ENCODE measurements around the gene ABCB9. TPM values are rescaled to one million over a fixed set of nuclear protein-coding genes. Genes with fewer than 3 reads are reported as not detected.
"Not testable (repeated sequence)": the region's sequence is repeated elsewhere in the genome, so short reads cannot be mapped to it uniquely, and the experiment has no call there.

Gene ABCB9
- 1 to 10 TPM; 6.7 to 7.5 TPM for total RNA-seq
- 1 to 10 TPM; 2.7 to 2.9 TPM for polyA plus RNA-seq
- long read RNA-seq, donor 1, partial matches to known transcripts = 189 of 284 reads
- long read RNA-seq, donor 1, other reads (novel, unspliced or antisense) = 94 of 284 reads
- long read RNA-seq, donor 2, partial matches to known transcripts = 131 of 177 reads
- long read RNA-seq, donor 2, other reads (novel, unspliced or antisense) = 43 of 177 reads
- long read RNA-seq, donor 3, partial matches to known transcripts = 0 of 1 reads
- long read RNA-seq, donor 3, other reads (novel, unspliced or antisense) = 0 of 1 reads
- long read RNA-seq, donor 4, partial matches to known transcripts = 0 of 1 reads
- long read RNA-seq, donor 4, other reads (novel, unspliced or antisense) = 0 of 1 reads
- long read RNA-seq, donor 5, partial matches to known transcripts = 5 of 11 reads
- long read RNA-seq, donor 5, other reads (novel, unspliced or antisense) = 5 of 11 reads

- Histone ChIP-seq H3K4me3 (peak within 1 kb of the TSS; percentile 45), H3K4me1 (ENCODE audit: control insufficient read depth in 5 of 5, insufficient read depth in 5 of 5, low read length in 5 of 5) (peaks cover 0 to 39% (median 11%) of the 10 kb centered on the region in 5 donors), H3K36me3 (ENCODE audit: control insufficient read depth in 4 of 4, insufficient read depth in 4 of 4, low read length in 4 of 4) (no peaks in the 10 kb centered on the region), H3K9ac (ENCODE audit: insufficient read depth in 1 of 2, low read length in 2 of 2) (peak within 1 kb of the TSS in 1 of 2 donors; percentile 60), H3K9me3 (ENCODE audit: control insufficient read depth in 4 of 4, insufficient read depth in 3 of 4, low read length in 3 of 4) (no peaks in the 10 kb centered on the region), H3K27ac (ENCODE audit: low read depth in 1 of 2, low read length in 1 of 2) (peak within 1 kb of the TSS in 1 of 2 donors; percentile 52), H3K27me3 (ENCODE audit: control insufficient read depth in 3 of 3, insufficient read depth in 3 of 3, low read length in 2 of 3) (no peaks in the 10 kb centered on the region)
- WGBS, 2 donors = 4 to 7% methylated on average over 46 to 55 of the region's 55 CpGs
- TF ChIP-seq, protein P1, sequence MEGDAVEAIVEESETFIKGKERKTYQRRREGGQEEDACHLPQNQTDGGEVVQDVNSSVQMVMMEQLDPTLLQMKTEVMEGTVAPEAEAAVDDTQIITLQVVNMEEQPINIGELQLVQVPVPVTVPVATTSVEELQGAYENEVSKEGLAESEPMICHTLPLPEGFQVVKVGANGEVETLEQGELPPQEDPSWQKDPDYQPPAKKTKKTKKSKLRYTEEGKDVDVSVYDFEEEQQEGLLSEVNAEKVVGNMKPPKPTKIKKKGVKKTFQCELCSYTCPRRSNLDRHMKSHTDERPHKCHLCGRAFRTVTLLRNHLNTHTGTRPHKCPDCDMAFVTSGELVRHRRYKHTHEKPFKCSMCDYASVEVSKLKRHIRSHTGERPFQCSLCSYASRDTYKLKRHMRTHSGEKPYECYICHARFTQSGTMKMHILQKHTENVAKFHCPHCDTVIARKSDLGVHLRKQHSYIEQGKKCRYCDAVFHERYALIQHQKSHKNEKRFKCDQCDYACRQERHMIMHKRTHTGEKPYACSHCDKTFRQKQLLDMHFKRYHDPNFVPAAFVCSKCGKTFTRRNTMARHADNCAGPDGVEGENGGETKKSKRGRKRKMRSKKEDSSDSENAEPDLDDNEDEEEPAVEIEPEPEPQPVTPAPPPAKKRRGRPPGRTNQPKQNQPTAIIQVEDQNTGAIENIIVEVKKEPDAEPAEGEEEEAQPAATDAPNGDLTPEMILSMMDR (IDR thresholded peaks at IDR 0.05; ENCODE audit: control extremely low read depth, extremely low read depth) = no peak
- peak; percentile 95 for ATAC-seq (ENCODE audit: insufficient read depth, low FRiP score)
- DNase-seq = peak; percentile 86 to 93 (median 92)
These were observed at the start of gene ABCB9 for GRCh38 chr12:122965851-122966742. TSS of gene ABCB9 (minus strand) at chr12:122966463. CDS start at chr12:122960235, 6,228 bp downstream.

GRCh38 chr12:123014473-123014872 lies 48.2 kb upstream of the ABCB9 start:
- not testable (repeated sequence) for ATAC-seq (ENCODE audit: insufficient read depth, low FRiP score); DNase-seq; H3K4me3 ChIP-seq; H3K27me3 ChIP-seq (ENCODE audit: control insufficient read depth in 3 of 3, insufficient read depth in 3 of 3, low read length in 2 of 3); H3K4me1 ChIP-seq (ENCODE audit: control insufficient read depth in 5 of 5, insufficient read depth in 5 of 5, low read length in 5 of 5); H3K27ac ChIP-seq (ENCODE audit: low read depth in 1 of 2, low read length in 1 of 2); H3K9me3 ChIP-seq (ENCODE audit: control insufficient read depth in 4 of 4, insufficient read depth in 3 of 4, low read length in 3 of 4); H3K9ac ChIP-seq (ENCODE audit: insufficient read depth in 1 of 2, low read length in 2 of 2)
- 97% methylated on average over 4 of the region's 4 CpGs for WGBS, 2 donors
- H3K36me3 ChIP-seq (ENCODE audit: control insufficient read depth in 4 of 4, insufficient read depth in 4 of 4, low read length in 4 of 4) = peaks cover 0 to 11% (median 0%) of the 10 kb centered on the region in 4 donors

DNA sequence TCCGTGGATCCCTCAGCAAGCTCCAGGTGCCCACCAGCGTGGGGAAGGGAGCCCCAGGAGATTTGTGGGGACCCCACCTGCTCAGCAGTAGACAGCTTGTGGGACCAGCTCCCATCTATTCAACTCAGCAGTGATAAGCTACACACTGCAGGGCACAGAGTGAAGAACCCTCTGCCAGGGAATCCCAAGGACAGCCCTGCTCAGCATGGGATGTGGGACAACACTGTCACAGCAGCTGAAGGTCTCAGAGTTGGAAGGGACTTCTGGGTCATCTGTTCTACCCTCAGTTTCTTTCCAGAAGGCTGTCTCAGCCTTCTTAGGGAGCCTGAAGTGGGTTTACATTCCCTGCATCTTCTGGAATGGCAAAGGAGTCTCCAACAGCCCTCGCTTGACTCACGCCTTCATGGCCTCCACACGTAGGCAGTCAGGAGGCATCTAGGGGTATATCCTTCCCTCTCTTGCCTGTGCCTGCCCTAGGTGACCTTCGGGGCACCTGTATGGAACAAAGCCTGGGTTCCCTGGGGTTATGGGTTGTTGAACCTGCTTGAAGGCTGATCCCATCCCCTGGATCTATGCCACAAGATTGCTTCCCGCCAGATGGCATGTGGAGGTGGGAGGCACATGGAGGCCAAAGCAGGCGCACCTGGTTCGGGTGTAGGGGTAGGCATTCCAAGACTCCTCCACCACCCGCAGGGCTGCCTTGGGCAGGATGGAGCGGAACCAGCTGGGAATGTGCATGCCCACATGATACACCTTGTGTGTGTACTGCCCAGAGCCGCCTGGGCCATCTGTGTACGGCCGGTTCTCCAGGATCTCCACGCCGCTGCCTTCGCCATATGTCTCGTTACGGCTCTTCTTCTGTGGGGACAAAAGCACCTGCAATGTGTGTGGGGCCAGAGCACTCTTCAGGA lies 47.2 kb upstream of the ABCB9 start:
- Histone ChIP-seq H3K9me3 (ENCODE audit: control insufficient read depth in 4 of 4, insufficient read depth in 3 of 4, low read length in 3 of 4) (no peaks in the 10 kb centered on the region), H3K9ac (ENCODE audit: insufficient read depth in 1 of 2, low read length in 2 of 2) (no peak overlapping the region), H3K36me3 (ENCODE audit: control insufficient read depth in 4 of 4, insufficient read depth in 4 of 4, low read length in 4 of 4) (peaks cover 0 to 19% (median 0%) of the 10 kb centered on the region in 4 donors), H3K4me3 (no peak overlapping the region), H3K4me1 (ENCODE audit: control insufficient read depth in 5 of 5, insufficient read depth in 5 of 5, low read length in 5 of 5) (no peaks in the 10 kb centered on the region), H3K27me3 (ENCODE audit: control insufficient read depth in 3 of 3, insufficient read depth in 3 of 3, low read length in 2 of 3) (no peaks in the 10 kb centered on the region), H3K27ac (ENCODE audit: low read depth in 1 of 2, low read length in 1 of 2) (no peak overlapping the region)
- DNase-seq = no peak
- no peak for ATAC-seq (ENCODE audit: insufficient read depth, low FRiP score)
- TF ChIP-seq, protein P1 (IDR thresholded peaks at IDR 0.05; ENCODE audit: control extremely low read depth, extremely low read depth) = no peak
- 97% methylated on average over 19 of the region's 19 CpGs for WGBS, 2 donors

All from lung (tissue), 16 donors.